ENCODE results near the gene AMDHD1. TPM values are rescaled to one million over a fixed set of nuclear protein-coding genes. Genes with fewer than 3 reads are reported as not detected.

Gene AMDHD1
- total RNA-seq, 1 donor from 2014 or later, result not detected

DNA sequence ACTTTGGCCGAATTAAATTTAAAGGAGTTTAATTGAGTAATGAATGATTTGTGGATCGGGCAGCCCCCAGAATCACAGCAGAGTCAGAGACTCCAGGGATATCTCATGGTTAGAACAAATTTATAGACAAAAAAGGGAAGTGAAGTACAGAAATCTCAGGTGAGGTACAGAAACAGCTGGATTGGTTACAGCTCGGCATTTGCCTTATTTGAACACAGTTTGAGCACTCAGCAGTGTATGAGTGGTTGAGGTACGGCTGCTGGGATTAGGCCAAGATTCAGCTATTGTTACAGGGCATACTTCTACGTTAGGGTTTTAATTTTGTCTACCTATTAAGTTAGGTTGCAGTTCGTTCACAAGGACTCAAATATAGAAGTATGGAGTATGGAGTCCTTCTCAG is 24.0 kb upstream of the AMDHD1 start:
- no peak overlapping the region for H3K4me3 ChIP-seq (ENCODE audit: low read depth, low read length)
- no peak for DNase-seq (ENCODE audit: low read depth)
- TF ChIP-seq, protein P1, sequence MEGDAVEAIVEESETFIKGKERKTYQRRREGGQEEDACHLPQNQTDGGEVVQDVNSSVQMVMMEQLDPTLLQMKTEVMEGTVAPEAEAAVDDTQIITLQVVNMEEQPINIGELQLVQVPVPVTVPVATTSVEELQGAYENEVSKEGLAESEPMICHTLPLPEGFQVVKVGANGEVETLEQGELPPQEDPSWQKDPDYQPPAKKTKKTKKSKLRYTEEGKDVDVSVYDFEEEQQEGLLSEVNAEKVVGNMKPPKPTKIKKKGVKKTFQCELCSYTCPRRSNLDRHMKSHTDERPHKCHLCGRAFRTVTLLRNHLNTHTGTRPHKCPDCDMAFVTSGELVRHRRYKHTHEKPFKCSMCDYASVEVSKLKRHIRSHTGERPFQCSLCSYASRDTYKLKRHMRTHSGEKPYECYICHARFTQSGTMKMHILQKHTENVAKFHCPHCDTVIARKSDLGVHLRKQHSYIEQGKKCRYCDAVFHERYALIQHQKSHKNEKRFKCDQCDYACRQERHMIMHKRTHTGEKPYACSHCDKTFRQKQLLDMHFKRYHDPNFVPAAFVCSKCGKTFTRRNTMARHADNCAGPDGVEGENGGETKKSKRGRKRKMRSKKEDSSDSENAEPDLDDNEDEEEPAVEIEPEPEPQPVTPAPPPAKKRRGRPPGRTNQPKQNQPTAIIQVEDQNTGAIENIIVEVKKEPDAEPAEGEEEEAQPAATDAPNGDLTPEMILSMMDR (conservative IDR thresholded peaks at IDR 0.05; ENCODE audit: low read depth, low read length), result no peak

DNA sequence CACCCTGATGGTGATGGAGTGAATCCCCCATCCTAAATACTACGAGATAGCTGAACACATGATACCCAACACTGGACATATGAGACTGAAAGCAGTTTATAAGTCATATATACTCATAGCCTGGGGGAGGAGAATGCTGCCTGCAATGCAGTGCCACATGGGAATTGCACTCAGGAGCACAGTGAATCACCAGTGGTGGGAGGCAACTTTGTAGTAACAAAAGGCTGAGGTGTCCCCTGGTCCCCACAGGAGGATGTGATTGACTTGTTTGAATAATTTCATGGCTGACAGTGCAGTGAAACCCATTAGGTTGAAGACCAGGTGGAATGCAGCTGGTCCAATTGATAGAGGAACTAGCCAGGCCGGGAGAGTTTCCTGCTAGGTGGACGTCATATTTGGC is 20.9 kb upstream of the AMDHD1 start:
- DNase-seq (ENCODE audit: low read depth), result no peak
- no peak overlapping the region for H3K4me3 ChIP-seq (ENCODE audit: low read depth, low read length)
- TF ChIP-seq, protein P1 (conservative IDR thresholded peaks at IDR 0.05; ENCODE audit: low read depth, low read length), result no peak

DNA sequence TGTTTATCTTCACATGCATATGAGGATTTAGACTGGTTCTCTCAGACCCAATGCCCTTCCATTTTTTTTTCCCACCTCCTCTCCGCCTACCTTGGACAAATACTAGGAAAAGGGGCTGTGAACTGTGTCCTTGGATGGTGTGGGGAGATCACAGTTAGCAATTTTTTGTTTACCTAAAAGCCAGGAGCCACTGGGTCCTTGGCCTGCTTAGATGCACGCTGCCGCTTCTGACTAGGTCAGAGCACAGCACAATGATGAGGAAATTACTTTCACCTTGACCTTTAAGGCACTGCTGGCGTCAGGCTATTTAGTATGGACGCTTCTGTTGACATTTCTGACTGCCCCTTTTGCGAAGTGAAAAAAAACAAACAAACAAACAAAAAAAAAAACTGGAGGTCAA is 2.6 kb upstream of the AMDHD1 start:
- TF ChIP-seq, protein P1 (conservative IDR thresholded peaks at IDR 0.05; ENCODE audit: low read depth, low read length), result no peak
- DNase-seq (ENCODE audit: low read depth), result no peak
- no peak overlapping the region for H3K4me3 ChIP-seq (ENCODE audit: low read depth, low read length)

GRCh38 chr12:95942101-95942523 is 1.0 kb upstream of the AMDHD1 start:
- no peak for DNase-seq (ENCODE audit: low read depth)
- peak overlapping the region; percentile 89 for H3K4me3 ChIP-seq (ENCODE audit: low read depth, low read length)
- TF ChIP-seq, protein P1 (conservative IDR thresholded peaks at IDR 0.05; ENCODE audit: low read depth, low read length), result no peak

- peak within 1 kb of the TSS; percentile 89 for H3K4me3 ChIP-seq (ENCODE audit: low read depth, low read length)
- TF ChIP-seq, protein P1 (conservative IDR thresholded peaks at IDR 0.05; ENCODE audit: low read depth, low read length), result no peak
- no peak for DNase-seq (ENCODE audit: low read depth)
These were observed 404 bp upstream of the AMDHD1 start, which contains the start of gene CCDC38 for GRCh38 chr12:95942524-95943329. TSS of gene CCDC38 (minus strand) at chr12:95942614. CDS start at chr12:95936509, 6,105 bp downstream.

DNA sequence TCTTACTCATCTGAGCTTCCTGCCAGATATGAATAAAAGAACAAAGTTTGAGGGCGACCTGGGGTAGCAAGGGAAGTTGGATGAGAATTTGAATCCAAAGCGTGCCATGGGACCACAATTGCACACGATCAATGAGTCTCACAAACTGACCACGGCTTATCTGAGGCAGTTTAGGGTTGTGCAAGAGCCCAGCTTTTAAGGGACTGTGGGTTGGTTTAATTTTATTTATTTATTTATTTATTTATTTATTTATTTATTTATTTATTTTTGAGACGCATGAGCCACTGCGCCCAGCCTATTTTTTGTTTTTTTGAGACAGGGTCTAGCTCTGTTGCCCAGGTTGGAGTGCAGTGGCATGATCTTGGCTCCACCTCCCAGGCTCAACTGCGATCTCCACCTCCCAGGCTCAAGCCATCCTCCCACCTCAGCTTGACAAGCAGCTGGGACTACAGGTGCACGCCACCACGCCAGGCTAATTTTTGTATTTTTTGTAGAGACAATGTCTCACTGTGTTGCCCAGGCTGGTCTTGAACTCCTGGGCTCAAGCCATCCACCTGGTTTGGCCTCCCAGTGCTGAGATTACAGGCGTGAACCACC is 1.1 kb downstream of the AMDHD1 start:
- TF ChIP-seq, protein P1 (conservative IDR thresholded peaks at IDR 0.05; ENCODE audit: low read depth, low read length), result no peak
- DNase-seq (ENCODE audit: low read depth), result no peak
- H3K4me3 ChIP-seq (ENCODE audit: low read depth, low read length), result no peak overlapping the region

All from epithelial cell of proximal tubule (primary cell).